ENCODE results near the gene PLA2R1. TPM values are rescaled to one million over a fixed set of nuclear protein-coding genes. Genes with fewer than 3 reads are reported as not detected.

PLA2R1 gene
- total RNA-seq, 4 donors from 2014 or later = 86.0 to 246 (median 152) TPM

DNA sequence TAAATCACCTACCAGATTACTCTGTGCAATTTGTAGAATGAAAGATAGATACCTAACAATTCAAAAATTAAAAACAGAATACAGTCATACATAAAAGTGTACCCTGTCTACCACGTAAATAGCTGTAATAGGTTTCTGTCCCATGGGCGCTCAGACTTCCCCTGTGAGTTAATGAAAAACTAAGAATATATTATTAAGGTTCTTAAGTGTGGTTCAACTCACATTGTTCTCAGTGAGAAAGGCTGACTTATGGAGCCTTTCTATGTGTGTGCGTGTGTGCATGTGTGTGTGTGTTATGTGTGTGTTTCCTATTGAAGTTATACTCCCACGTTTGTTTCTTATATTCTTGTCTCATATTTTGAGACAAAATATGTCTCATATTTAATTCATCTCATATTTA is 149.8 kb downstream of the PLA2R1 start:
- H3K4me3 ChIP-seq (replicated peaks in 1 of 3) = no peak overlapping the region
- H3K27me3 ChIP-seq = no peaks in the 10 kb centered on the region
- no peaks in the 10 kb centered on the region for H3K4me1 ChIP-seq
- H3K27ac ChIP-seq = no peak overlapping the region
- TF ChIP-seq, protein P1, sequence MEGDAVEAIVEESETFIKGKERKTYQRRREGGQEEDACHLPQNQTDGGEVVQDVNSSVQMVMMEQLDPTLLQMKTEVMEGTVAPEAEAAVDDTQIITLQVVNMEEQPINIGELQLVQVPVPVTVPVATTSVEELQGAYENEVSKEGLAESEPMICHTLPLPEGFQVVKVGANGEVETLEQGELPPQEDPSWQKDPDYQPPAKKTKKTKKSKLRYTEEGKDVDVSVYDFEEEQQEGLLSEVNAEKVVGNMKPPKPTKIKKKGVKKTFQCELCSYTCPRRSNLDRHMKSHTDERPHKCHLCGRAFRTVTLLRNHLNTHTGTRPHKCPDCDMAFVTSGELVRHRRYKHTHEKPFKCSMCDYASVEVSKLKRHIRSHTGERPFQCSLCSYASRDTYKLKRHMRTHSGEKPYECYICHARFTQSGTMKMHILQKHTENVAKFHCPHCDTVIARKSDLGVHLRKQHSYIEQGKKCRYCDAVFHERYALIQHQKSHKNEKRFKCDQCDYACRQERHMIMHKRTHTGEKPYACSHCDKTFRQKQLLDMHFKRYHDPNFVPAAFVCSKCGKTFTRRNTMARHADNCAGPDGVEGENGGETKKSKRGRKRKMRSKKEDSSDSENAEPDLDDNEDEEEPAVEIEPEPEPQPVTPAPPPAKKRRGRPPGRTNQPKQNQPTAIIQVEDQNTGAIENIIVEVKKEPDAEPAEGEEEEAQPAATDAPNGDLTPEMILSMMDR (IDR thresholded peaks at IDR 0.05) = no peak
- no peak for TF ChIP-seq POLR2A (IDR thresholded peaks at IDR 0.05)
- intact Hi-C loops (cut with DNase I) = no loop called here
- no peak for DNase-seq
- no peaks in the 10 kb centered on the region for H3K9me3 ChIP-seq
- H3K36me3 ChIP-seq = no peaks in the 10 kb centered on the region
- 92 to 94% methylated on average over 4 of the region's 4 CpGs for WGBS, 2 donors

DNA sequence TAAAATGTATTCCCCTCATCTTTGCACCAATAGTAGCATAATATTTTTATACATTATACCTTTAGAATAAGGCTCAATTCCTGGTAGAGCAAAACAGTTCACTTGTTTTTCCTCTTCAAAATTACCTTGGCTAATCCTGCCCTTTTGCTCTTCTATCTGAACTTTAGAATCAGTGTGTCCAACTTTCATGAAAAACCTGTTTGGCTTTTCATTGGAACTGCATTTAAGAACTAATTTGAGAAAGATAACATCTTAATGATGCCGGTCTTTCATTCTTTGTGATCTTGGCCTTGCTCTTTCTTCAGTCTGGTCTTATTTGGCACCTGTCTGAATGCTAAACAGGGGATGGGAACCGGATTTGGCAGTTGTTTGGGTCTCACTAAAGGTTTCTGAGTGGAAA is 151.5 kb downstream of the PLA2R1 start:
- no peaks in the 10 kb centered on the region for H3K36me3 ChIP-seq
- DNase-seq = no peak
- 48 to 59% methylated on average over 2 of the region's 2 CpGs for WGBS, 2 donors
- no peak overlapping the region for H3K27ac ChIP-seq
- no peaks in the 10 kb centered on the region for H3K27me3 ChIP-seq
- TF ChIP-seq, protein P1 (IDR thresholded peaks at IDR 0.05) = no peak
- TF ChIP-seq POLR2A (IDR thresholded peaks at IDR 0.05) = no peak
- no peak overlapping the region for H3K4me3 ChIP-seq (replicated peaks in 1 of 3)
- no peaks in the 10 kb centered on the region for H3K4me1 ChIP-seq
- no peaks in the 10 kb centered on the region for H3K9me3 ChIP-seq
- intact Hi-C loops (cut with DNase I) = no loop called here

DNA sequence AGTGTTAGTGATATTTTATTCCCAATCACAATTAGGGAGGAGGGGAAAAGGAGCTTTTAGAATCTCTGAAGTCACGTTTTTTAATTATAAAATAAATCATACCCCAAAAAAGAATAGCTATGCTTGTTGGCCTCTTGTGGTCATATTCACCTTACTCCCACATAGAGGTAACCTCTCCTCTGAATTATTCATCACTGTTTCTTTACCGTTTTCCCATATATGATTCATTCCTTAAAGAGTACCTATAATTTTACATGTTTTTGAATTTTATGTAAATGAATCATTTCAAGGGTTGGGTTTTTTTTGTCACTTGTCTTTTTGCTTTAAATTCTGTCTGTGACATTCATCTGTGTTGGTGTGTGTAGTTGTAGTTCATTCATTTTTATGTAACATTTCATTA is 153.8 kb downstream of the PLA2R1 start:
- intact Hi-C loops (cut with DNase I) = no loop called here
- Histone ChIP-seq H3K4me3 (replicated peaks in 1 of 3) (no peak overlapping the region), H3K4me1 (peaks cover 0 to 5% of the 10 kb centered on the region in 2 donors), H3K36me3 (no peaks in the 10 kb centered on the region), H3K27me3 (no peaks in the 10 kb centered on the region), H3K27ac (no peak overlapping the region), H3K9me3 (no peaks in the 10 kb centered on the region)
- no peak for TF ChIP-seq POLR2A (IDR thresholded peaks at IDR 0.05)
- TF ChIP-seq, protein P1 (IDR thresholded peaks at IDR 0.05) = no peak
- DNase-seq = no peak
- 93 to 94% methylated on average over 2 of the region's 2 CpGs for WGBS, 2 donors

DNA sequence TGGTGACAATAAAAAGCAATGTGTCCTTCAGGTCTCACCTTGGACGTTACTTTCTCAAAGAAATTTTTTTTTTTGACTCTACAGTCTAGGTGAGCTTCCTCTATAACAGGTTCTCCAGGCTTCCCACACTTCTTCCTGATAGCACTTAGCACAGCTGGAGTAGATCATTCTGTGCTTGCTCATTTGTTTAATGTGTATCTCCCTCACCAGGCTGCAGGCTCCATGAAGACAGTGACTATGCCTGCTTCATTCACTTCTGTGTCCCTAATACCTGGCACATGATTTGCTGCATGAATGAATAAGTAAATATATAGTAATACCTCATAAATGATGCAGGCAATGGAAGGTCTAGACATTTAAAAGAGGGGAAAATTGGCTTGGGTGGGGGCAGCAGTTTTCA is 154.5 kb downstream of the PLA2R1 start:
- TF ChIP-seq, protein P1 (IDR thresholded peaks at IDR 0.05) = no peak
- TF ChIP-seq POLR2A (IDR thresholded peaks at IDR 0.05) = no peak
- Histone ChIP-seq H3K4me1 (peaks cover 0 to 10% of the 10 kb centered on the region in 2 donors), H3K4me3 (replicated peaks in 1 of 3) (no peak overlapping the region), H3K27me3 (no peaks in the 10 kb centered on the region), H3K9me3 (no peaks in the 10 kb centered on the region), H3K27ac (no peak overlapping the region), H3K36me3 (no peaks in the 10 kb centered on the region)
- no peak for DNase-seq
- WGBS, 2 donors = 18 to 33% methylated on average over 1 of the region's 1 CpG
- intact Hi-C loops (cut with DNase I) = no loop called here

DNA sequence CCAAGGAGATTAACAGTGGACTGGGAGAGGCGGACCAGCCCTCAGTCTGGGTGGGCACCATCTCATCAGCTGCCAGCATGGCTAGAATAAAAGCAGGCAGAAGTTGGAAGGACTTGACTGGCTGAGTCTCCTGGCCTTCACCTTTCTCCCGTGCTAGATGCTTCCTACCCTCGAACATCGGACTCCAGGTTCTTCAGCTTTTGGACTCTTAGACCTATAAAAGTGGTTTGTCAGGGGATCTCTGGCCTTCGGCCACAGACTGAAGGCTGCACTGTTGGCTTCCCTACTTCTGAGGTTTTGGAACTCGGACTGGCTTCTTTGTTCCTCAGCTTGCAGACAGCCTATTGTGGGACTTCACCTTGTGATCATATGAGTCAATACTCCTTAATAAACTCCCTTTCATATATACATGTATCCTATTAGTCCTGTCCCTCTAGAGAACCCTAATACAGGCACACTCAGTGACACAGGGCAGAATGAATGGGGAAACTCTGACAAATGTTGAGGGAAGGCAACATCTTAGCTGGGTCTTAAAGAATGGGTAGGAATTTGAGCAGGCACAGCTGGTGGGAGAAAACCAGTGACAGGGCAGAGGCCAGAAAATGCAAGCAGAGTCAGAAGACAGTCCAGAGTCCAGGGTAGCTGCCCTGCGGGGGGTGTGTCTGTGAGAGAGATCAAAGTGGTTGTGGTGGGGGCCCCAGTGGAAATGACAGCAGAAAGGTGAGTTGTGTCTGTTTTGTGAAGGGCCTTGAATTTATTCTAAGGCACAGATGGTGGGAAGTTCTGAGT is 156.3 kb downstream of the PLA2R1 start:
- intact Hi-C loops (cut with DNase I) = no loop called here
- Histone ChIP-seq H3K4me3 (replicated peaks in 1 of 3) (no peak overlapping the region), H3K4me1 (peaks cover 5 to 19% of the 10 kb centered on the region in 2 donors), H3K27ac (no peak overlapping the region), H3K27me3 (no peaks in the 10 kb centered on the region), H3K9me3 (no peaks in the 10 kb centered on the region), H3K36me3 (no peaks in the 10 kb centered on the region)
- no peak for TF ChIP-seq POLR2A (IDR thresholded peaks at IDR 0.05)
- TF ChIP-seq, protein P1 (IDR thresholded peaks at IDR 0.05) = no peak
- WGBS, 2 donors = 89 to 92% methylated on average over 7 of the region's 7 CpGs
- no peak for DNase-seq

Measured in thyroid gland (tissue), 4 donors.